ENCODE data around the gene STK39.
"Not testable (repeated sequence)": the region's sequence is repeated elsewhere in the genome, so short reads cannot be mapped to it uniquely, and the experiment has no call there.

Gene STK39

GRCh38 chr2:168044579-168044978 is 202.8 kb downstream of the STK39 start:
- DNase-seq (ENCODE audit: low spot score) = no peak

- DNase-seq (ENCODE audit: low spot score) = no peak
Observed at GRCh38 chr2:168044176-168044575, 203.2 kb downstream of the STK39 start.

- DNase-seq (ENCODE audit: low spot score) = not testable (repeated sequence)
Observed at GRCh38 chr2:168042127-168042824, 205.1 kb downstream of the STK39 start.

GRCh38 chr2:168039881-168040280 is 207.5 kb downstream of the STK39 start:
- no peak for DNase-seq (ENCODE audit: low spot score)

GRCh38 chr2:168037778-168038177 is 209.6 kb downstream of the STK39 start:
- no peak for DNase-seq (ENCODE audit: low spot score)

- no peak for DNase-seq (ENCODE audit: low spot score)
Observed at GRCh38 chr2:168035458-168035857, 211.9 kb downstream of the STK39 start.

- no peak for DNase-seq (ENCODE audit: low spot score)
Observed at GRCh38 chr2:168034616-168035015, 212.8 kb downstream of the STK39 start.

GRCh38 chr2:168033966-168034365 is 213.4 kb downstream of the STK39 start:
- no peak for DNase-seq (ENCODE audit: low spot score)

GRCh38 chr2:168032091-168032490 is 215.3 kb downstream of the STK39 start:
- no peak for DNase-seq (ENCODE audit: low spot score)

GRCh38 chr2:168030862-168031624 is 216.4 kb downstream of the STK39 start:
- no peak for DNase-seq (ENCODE audit: low spot score)

- DNase-seq (ENCODE audit: low spot score) = no peak
Observed at GRCh38 chr2:168029071-168029470, 218.3 kb downstream of the STK39 start.

GRCh38 chr2:168028362-168028761 is 219.0 kb downstream of the STK39 start:
- no peak for DNase-seq (ENCODE audit: low spot score)

- DNase-seq (ENCODE audit: low spot score) = no peak
Observed at GRCh38 chr2:168025487-168026202, 221.8 kb downstream of the STK39 start.

- DNase-seq (ENCODE audit: low spot score) = no peak
Observed at GRCh38 chr2:168024459-168024858, 222.9 kb downstream of the STK39 start.

GRCh38 chr2:168021800-168022587 is 225.4 kb downstream of the STK39 start:
- no peak for DNase-seq (ENCODE audit: low spot score)

GRCh38 chr2:168015274-168015953 is 232.0 kb downstream of the STK39 start:
- no peak for DNase-seq (ENCODE audit: low spot score)

- DNase-seq (ENCODE audit: low spot score) = no peak
Observed at GRCh38 chr2:168009900-168010299, 237.5 kb downstream of the STK39 start.

GRCh38 chr2:168008646-168009195 is 238.7 kb downstream of the STK39 start:
- DNase-seq (ENCODE audit: low spot score) = no peak

GRCh38 chr2:168006498-168006897 is 240.9 kb downstream of the STK39 start:
- DNase-seq (ENCODE audit: low spot score) = no peak

GRCh38 chr2:168005586-168005985 is 241.8 kb downstream of the STK39 start:
- no peak for DNase-seq (ENCODE audit: low spot score)

GRCh38 chr2:168003876-168004275 is 243.5 kb downstream of the STK39 start:
- no peak for DNase-seq (ENCODE audit: low spot score)
